Measurements from ENCODE around the gene CD300LF. TPM values are rescaled to one million over a fixed set of nuclear protein-coding genes. Genes with fewer than 3 reads are reported as not detected.

Gene CD300LF
- total and polyA plus RNA-seq, 9 of the 15 experiments (the other 6 are each of a cell fraction or from before 2014, with no cell fraction given): not detected

- 1% methylated on average over 9 of the region's 9 CpGs for WGBS (ENCODE audit: insufficient coverage, low coverage, missing lambda C conversion rate)
These were observed 10.4 kb downstream of the CD300LF start for GRCh38 chr17:74702116-74702871.

More at GRCh38 chr17:74702116-74702871, 10.4 kb downstream of the CD300LF start:
- Histone ChIP-seq H3K79me2 (ENCODE audit: control insufficient read depth, insufficient read depth, low read length) (no peaks in the 10 kb centered on the region), H4K20me1 (replicated peaks; ENCODE audit: control insufficient read depth, insufficient read depth, low read length) (peaks cover 4% of the 10 kb centered on the region), H3K4me2 (ENCODE audit: insufficient read depth, low read length) (no peak overlapping the region), H3K9me1 (ENCODE audit: control insufficient read depth, insufficient read depth, low read length) (no peaks in the 10 kb centered on the region), H2AFZ (ENCODE audit: low read depth, low read length) (no peak overlapping the region), H3K4me3 (no peak overlapping the region), H3K36me3 (ENCODE audit: control insufficient read depth, insufficient read depth, low read length) (no peaks in the 10 kb centered on the region), H3K9ac (ENCODE audit: insufficient read depth in 1 of 2, low read depth in 2 of 2, low read length in 2 of 2) (no peak overlapping the region), H3K9me3 (replicated peaks; ENCODE audit: control insufficient read depth, insufficient read depth, low read depth, low read length) (no peaks in the 10 kb centered on the region), H3K4me1 (replicated peaks in 1 of 2; ENCODE audit: control insufficient read depth in 2 of 2, insufficient read depth in 2 of 2, low read length in 2 of 2) (no peaks in the 10 kb centered on the region), H3K27ac (ENCODE audit: extremely low read depth, low read depth, low read length) (no peak overlapping the region), H3K27me3 (ENCODE audit: control insufficient read depth in 2 of 2, insufficient read depth in 2 of 2, low read length in 2 of 2) (peaks cover 8 to 50% of the 10 kb centered on the region in 2 experiments; a peak in 4 of 5 replicates)
- ChIA-PET CTCF (ENCODE audit: low intra/inter-chr PET ratio) (no interaction called here), POLR2A (interaction anchor here (0.6 to 1.1 kb wide), 6 partner anchors 9 to 568 kb away, joined by 3 to 4 read pairs (median 3); partner anchors contain the start of gene BTBD17)
- no peak for TF ChIP-seq MCM7 (IDR thresholded peaks at IDR 0.05)
- TF ChIP-seq ZNF133 (CRISPR knock-in tag; IDR thresholded peaks at IDR 0.05): no peak
- no peak for TF ChIP-seq MAFF (IDR thresholded peaks at IDR 0.05; ENCODE audit: low read length)
- peak; percentile 51; the same call in 1 of the 2 replicates for TF ChIP-seq BCOR (IDR thresholded peaks at IDR 0.05)
- 0 out of 2 replicates have a peak, but pooled peaks have one; percentile 30 for TF ChIP-seq EGR1 (conservative IDR thresholded peaks at IDR 0.05)
- 0 out of 2 replicates have a peak, but pooled peaks have one; percentile 57 for TF ChIP-seq ZFP91 (CRISPR knock-in tag; IDR thresholded peaks at IDR 0.05)
- 0 out of 2 replicates have a peak, but pooled peaks have one; percentile 35 for TF ChIP-seq ADNP (tag; IDR thresholded peaks at IDR 0.05)
- peak; percentile 82 for TF ChIP-seq RBM25 (IDR thresholded peaks at IDR 0.05; ENCODE audit: low read depth, low read length, severe bottlenecking)
- TF ChIP-seq KDM1A (IDR thresholded peaks at IDR 0.05): peak in 1 of 2 experiments; percentile 46; a peak in 1 of 4 replicates
- TF ChIP-seq ESRRA (IDR thresholded peaks at IDR 0.05; ENCODE audit: borderline replicate concordance, low read depth): peak; percentile 38; the same call in 1 of the 2 replicates
- no peak for DNase-seq (ENCODE audit: extremely low read depth in 1 of 4, low spot score in 3 of 4)
- no TSS peak for BruUV-seq (replicated peaks)
- no peak for ATAC-seq
- in situ Hi-C loops (cut with MboI): no loop called here
- intact Hi-C loops (cut with micrococcal nuclease): no loop called here
- FAIRE-seq: no peak

All from K562 (cell line).